ENCODE measurements around the gene CYP4F3.

CYP4F3 gene

GRCh38 chr19:15633082-15633835 is 7.4 kb upstream of the CYP4F3 start:
- in situ Hi-C loops (cut with MboI; ENCODE audit: low pct_unique_long_range_greater_than_20kb, low sequenced_read_pairs, unreplicated experiment) = loop anchor here (25.0 kb wide), 1 partner anchor 754 kb away; no protein-coding TSS in a partner anchor
- TF ChIP-seq CTCF (IDR thresholded peaks at IDR 0.05; ENCODE audit: extremely low read depth, insufficient read depth, missing control alignments) = no peak
- DNase-seq (ENCODE audit: low spot score) = no peak

- DNase-seq (ENCODE audit: low spot score) = no peak
- TF ChIP-seq CTCF (IDR thresholded peaks at IDR 0.05; ENCODE audit: extremely low read depth, insufficient read depth, missing control alignments) = no peak
- in situ Hi-C loops (cut with MboI; ENCODE audit: low pct_unique_long_range_greater_than_20kb, low sequenced_read_pairs, unreplicated experiment) = loop anchor here (25.0 kb wide), 1 partner anchor 753 kb away; no protein-coding TSS in a partner anchor
Measured at GRCh38 chr19:15634105-15634504, 6.6 kb upstream of the CYP4F3 start.

GRCh38 chr19:15635016-15635805 is 5.5 kb upstream of the CYP4F3 start:
- no peak for DNase-seq (ENCODE audit: low spot score)
- in situ Hi-C loops (cut with MboI; ENCODE audit: low pct_unique_long_range_greater_than_20kb, low sequenced_read_pairs, unreplicated experiment) = loop anchor here (25.0 kb wide), 1 partner anchor 752 kb away; no protein-coding TSS in a partner anchor
- no peak for TF ChIP-seq CTCF (IDR thresholded peaks at IDR 0.05; ENCODE audit: extremely low read depth, insufficient read depth, missing control alignments)

GRCh38 chr19:15636026-15636425 is 4.7 kb upstream of the CYP4F3 start:
- in situ Hi-C loops (cut with MboI; ENCODE audit: low pct_unique_long_range_greater_than_20kb, low sequenced_read_pairs, unreplicated experiment) = loop anchor here (25.0 kb wide), 1 partner anchor 751 kb away; no protein-coding TSS in a partner anchor
- no peak for TF ChIP-seq CTCF (IDR thresholded peaks at IDR 0.05; ENCODE audit: extremely low read depth, insufficient read depth, missing control alignments)
- no peak for DNase-seq (ENCODE audit: low spot score)

- TF ChIP-seq CTCF (IDR thresholded peaks at IDR 0.05; ENCODE audit: extremely low read depth, insufficient read depth, missing control alignments) = no peak
- no peak for DNase-seq (ENCODE audit: low spot score)
- in situ Hi-C loops (cut with MboI; ENCODE audit: low pct_unique_long_range_greater_than_20kb, low sequenced_read_pairs, unreplicated experiment) = loop anchor here (25.0 kb wide), 1 partner anchor 748 kb away; no protein-coding TSS in a partner anchor
Measured at GRCh38 chr19:15639596-15639995, 1.1 kb upstream of the CYP4F3 start.

GRCh38 chr19:15640904-15641597 is 354 bp downstream of the CYP4F3 start:
- TF ChIP-seq CTCF (IDR thresholded peaks at IDR 0.05; ENCODE audit: extremely low read depth, insufficient read depth, missing control alignments) = no peak
- no peak for DNase-seq (ENCODE audit: low spot score)
- in situ Hi-C loops (cut with MboI; ENCODE audit: low pct_unique_long_range_greater_than_20kb, low sequenced_read_pairs, unreplicated experiment) = loop anchor here (25.0 kb wide), 1 partner anchor 746 kb away; no protein-coding TSS in a partner anchor

All from GM13977 (cell line).